Endometrium (tissue), 2 donors: ENCODE measurements around the gene MRAP2.
"Not testable (repeated sequence)": the region's sequence is repeated elsewhere in the genome, so short reads cannot be mapped to it uniquely, and the experiment has no call there.

Source experiments
- FAIRE-seq: peaks from 2 replicates; lab custom pipeline; 2012; peaks lifted over from hg19 to GRCh38; lab: Jason Lieb, UNC
- donor health status: control.
- donor health status: control.

Gene MRAP2

DNA sequence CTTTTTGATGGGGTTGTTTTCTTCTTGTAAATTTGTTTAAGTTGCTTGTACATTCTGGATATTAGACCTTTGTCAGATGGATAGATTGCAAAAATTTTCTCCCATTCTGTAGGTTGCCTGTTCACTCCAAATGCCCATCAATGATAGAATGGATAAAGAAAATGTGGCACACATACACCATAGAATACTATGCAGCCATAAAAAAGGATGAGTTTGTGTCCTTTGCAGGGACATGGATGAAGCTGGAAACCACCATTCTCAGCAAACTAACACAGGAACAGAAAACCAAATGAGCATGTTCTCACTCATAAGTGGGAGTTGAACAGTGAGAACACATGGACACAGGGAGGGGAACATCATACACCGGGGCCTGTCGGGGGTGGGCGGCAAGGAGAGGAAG is 1.6 kb upstream of the MRAP2 start:
- not testable (repeated sequence) for FAIRE-seq

DNA sequence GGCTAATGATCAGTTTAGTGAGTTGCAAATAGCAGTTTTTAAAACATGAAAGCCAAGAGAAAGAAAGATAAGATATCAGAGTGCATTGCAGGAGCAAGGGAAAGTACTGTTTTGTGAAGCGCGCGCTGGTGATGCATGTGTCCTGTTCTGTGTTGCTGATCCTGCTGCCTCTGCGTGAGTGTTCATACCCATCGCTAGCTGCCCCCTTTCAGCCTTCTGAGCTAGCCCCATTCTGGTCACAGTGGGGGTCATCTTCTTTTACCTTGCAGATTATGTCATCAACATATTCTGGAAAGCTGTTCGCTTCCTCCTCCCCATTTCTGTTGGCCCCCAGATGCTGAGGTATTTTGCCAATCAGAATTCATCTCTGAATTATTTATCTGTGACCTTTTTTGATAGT is 1.9 kb downstream of the MRAP2 start:
- FAIRE-seq, result no peak

DNA sequence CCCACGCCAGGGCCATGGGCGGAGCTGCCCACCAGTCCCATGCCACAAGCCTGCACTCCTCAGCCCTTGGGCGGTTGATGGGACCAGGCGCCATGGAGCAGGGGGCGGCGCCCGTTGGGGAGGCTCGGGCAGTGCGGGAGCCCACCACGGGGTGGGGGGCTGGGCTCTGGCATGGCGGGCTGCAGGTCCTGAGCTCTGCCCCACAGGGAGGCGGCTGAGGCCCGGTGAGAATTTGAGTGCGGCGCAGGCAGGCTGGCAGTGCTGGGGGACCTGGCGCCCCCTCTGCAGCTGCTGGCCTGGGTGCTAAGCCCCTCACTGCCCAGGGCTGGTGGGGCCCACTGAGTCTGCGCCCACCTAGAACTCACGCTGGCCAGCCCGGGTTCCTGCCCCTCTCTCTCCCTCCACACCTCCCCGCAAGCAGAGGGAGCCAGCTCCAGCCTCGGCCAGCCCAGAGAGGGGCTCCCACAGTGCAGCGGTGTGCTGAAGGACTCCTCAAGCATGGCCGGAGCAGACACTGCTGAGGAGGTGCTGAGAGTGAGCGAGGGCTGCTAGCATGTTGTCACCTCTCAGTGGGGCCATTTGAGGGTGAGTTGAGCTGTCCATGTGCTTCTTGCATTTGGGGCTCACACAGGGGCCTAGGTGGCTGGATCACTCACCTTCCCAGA is 4.0 kb downstream of the MRAP2 start:
- FAIRE-seq, result no peak

GRCh38 chr6:84042603-84043002 is 9.0 kb downstream of the MRAP2 start:
- FAIRE-seq, result no peak

GRCh38 chr6:84043555-84043954 is 10.0 kb downstream of the MRAP2 start:
- no peak for FAIRE-seq

GRCh38 chr6:84046755-84047154 is 13.2 kb downstream of the MRAP2 start:
- no peak for FAIRE-seq

GRCh38 chr6:84048588-84048987 is 15.0 kb downstream of the MRAP2 start:
- no peak for FAIRE-seq

- FAIRE-seq, result no peak
Observed at GRCh38 chr6:84050408-84050807, 16.8 kb downstream of the MRAP2 start.

GRCh38 chr6:84052204-84052882 is 18.8 kb downstream of the MRAP2 start:
- FAIRE-seq, result peak; percentile 73

DNA sequence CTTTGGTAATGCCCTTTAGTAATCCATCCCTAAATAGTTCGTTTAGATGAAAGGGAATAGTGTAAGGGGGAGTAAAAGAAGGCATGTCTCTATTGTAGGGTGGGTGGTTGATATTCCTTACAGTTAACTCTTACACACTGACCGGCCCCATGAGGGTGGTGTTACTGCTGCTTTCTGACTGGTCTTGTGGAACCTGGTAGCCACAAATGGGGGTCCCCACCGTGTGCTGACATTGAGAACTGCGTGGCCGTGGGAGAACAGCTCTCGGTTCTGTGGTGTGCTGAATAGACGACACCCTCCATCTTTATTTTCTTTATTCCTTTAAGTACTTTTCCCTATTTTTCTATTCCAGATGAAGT is 19.3 kb downstream of the MRAP2 start:
- no peak for FAIRE-seq

GRCh38 chr6:84055647-84056046 is 22.1 kb downstream of the MRAP2 start:
- no peak for FAIRE-seq

GRCh38 chr6:84057908-84058307 is 24.3 kb downstream of the MRAP2 start:
- no peak for FAIRE-seq

- FAIRE-seq, result no peak
Observed at GRCh38 chr6:84059082-84059481, 25.5 kb downstream of the MRAP2 start.

GRCh38 chr6:84061174-84061573 is 27.6 kb downstream of the MRAP2 start:
- FAIRE-seq, result no peak

GRCh38 chr6:84061613-84062398 is 28.2 kb downstream of the MRAP2 start:
- no peak for FAIRE-seq

DNA sequence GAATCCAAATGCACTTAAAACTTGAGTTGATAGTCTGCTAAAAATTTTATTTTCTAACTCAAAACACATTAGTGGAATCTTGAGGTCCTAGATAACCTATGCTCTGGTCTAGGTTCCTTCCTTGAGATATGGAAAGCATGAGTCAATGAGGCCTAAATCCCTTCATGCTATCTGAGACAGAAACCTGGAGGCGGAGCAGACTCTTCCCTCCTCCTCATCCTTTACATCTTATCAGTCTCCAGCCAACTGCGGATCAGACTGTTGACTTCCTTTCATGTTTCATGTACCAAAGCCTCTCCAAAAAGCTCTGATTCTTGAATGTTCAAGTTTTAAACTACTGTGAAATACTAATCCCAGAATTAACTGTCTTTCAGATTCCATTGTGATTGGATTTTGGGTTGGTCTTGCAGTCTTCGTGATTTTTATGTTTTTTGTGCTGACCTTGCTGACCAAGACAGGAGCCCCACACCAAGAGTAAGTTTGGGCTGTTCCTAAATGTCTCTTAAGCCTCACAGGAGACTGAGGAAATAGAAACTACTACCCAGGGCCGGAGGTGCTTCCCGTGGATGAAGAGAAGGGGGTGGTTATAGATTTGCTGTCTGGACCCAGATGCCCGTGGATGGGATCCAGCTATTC is 29.1 kb downstream of the MRAP2 start:
- FAIRE-seq, result no peak

GRCh38 chr6:84065693-84066290 is 32.2 kb downstream of the MRAP2 start:
- FAIRE-seq, result no peak

DNA sequence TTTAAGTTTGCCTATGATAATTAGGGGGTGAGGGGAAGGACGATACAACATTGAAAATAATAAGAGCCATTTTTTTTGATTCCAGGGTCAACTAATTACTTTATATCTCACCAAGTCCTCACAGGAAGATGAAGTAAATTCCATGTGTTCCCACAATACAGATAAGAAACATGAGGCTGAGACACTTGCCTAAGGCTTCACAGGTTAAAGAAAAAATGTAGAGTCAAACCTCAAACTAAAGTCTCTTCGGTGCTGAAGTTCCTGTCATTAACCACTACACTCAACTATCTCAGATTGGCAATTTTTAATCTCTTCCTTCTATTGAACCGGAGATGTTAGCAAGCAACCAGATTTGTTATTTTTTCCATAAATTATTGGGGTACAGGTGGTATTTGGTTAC is 33.0 kb downstream of the MRAP2 start:
- no peak for FAIRE-seq

DNA sequence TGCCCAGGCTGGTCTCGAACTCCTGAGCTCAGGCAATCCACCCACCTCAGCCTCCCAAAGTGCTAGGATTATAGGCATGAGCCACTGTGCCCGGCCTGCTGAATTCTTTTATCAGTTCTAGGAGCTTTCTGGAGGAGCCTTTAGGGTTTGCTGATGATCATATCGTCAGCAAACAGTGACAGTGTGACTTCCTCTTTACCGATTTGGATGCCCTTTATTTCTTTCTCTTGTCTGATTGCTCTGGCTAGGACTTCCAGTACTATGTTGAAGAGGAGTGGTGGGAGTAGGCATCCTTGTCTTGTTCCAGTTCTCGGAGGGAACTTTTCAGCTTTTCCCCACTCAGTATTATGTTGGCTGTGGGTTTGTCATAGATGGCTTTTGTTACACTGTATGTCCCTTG is 35.3 kb downstream of the MRAP2 start:
- FAIRE-seq, result not testable (repeated sequence)

GRCh38 chr6:84072442-84072997 is 38.9 kb downstream of the MRAP2 start:
- FAIRE-seq, result no peak

GRCh38 chr6:84074988-84075781 is 41.6 kb downstream of the MRAP2 start:
- FAIRE-seq, result no peak
